SIG-M5 treated with dmso at 0.1 percent for 504 hours (cell line): ENCODE data around the gene PAPPA2.
A peak's percentile ranks its signal among the peaks of the same experiment; 100 is the strongest.

Experiments used
- DNase-seq: peaks from one replicate; lab custom pipeline; 2025; ENCODE audit not compliant: unreplicated experiment; lab: John Stamatoyannopoulos, UW

Gene PAPPA2

DNA sequence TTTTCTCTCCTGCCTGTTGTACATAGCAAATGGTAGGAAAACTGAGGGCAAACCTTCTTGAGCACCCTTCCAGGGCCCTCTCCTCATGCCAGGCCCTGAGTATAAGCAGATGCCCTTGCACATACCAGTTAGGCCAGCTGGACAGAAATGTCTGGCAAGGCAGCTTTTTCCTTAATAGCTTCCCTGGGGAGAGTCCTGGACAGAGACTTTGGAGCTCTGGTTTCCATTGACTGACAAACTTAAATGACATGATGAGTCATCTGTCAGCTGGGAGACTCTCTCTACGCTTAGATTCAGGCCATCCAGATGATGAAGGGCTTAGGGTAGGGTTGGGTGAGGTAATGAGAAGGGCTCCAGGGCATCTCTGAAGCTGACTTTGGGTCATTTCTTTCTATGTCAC lies 384.1 kb downstream of the PAPPA2 start:
- no peak for DNase-seq

DNA sequence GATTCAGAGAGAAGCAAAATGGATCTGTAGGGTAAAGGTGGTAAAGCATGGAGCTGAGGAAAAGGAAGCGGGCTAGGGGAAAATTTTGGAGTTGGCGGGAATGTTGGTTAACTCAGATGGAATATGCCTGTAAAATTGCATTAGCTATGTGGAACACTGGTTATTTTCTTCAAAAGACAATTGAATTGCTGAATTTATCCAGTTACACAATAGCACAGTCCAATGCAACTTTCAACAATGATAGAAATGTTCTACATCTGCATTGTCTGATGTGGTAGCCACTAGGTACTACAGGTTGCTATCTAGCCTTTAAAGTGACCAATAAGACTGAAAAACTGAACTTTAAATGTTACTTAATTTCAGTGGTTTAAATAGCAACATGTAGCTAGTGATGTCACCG lies 386.3 kb downstream of the PAPPA2 start:
- DNase-seq, result no peak

DNA sequence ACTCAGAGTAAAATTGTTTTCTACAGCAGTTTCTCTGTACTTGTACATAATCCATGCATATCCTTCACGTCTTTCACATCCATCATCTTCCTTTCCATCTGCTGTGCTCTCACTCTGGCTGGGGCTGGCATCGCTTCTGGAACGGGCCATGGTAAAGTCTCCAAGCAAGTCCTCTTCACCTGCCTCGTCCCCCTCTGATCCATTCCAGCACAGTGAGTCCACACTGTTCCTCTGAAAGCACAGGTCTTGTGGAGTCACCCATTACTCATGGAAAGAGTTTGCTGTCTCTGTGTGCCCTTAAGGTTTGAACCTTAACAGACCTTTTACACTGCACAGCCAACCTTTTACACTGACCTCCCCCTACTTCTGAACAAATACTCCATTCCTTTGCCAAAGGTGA lies 387.9 kb downstream of the PAPPA2 start:
- DNase-seq, result no peak

DNA sequence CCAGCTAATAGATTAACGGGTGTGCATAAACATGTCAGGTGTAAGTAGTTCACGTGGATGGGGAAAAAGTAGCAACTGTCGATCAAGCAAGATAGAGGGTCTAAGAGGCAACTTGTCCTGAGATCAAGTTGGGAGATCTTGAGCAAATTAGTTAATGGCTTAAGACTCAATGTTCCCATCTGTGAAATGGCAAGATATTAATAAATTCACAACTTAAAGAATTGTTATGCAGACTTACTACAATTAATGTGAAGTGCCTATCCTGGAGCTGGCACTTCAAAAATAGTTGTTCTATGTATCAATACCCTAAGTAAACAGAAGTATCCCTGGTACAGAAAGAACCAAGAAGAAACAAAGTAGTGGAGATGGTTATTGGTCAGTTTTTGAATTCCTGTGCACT lies 389.1 kb downstream of the PAPPA2 start:
- no peak for DNase-seq

DNA sequence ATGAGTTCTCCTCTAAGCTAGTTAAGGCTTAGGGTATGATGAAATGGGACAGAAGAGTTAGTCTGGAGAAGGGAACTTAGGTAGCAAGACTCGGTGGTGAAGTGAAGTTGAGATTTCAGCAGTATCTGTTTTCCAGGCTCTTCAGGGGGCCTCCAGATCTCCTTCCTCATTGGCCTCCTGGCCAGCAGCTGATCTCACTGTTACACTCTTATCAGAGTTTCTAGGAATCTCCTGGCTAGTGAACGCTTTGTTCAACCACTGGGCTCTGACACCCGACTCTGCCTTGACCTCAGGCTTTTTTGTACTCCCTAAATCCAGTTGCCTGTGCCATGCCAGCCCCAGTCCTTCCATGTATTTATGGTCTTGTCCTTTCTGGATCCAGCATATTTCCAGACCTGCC lies 390.5 kb downstream of the PAPPA2 start:
- no peak for DNase-seq

DNA sequence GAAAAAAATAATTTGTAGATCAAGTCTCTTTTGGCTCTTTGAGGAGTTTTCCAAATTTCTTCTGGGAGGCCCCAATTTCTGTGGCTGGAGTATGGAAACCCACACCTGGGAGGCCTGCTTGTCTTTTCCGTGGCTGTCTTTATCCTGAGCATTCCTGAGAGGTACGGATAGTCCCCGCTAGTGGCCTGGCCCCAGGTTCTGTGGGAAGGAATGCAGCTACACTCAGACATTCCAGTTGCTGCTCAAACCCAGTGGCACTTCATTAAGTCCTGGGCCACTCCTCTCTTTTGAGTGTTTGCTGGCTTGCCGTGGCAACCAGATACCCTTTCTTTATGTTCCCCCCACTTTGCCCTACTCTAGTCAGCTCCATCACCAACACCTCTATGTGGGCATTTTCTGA lies 391.1 kb downstream of the PAPPA2 start:
- DNase-seq, result no peak

DNA sequence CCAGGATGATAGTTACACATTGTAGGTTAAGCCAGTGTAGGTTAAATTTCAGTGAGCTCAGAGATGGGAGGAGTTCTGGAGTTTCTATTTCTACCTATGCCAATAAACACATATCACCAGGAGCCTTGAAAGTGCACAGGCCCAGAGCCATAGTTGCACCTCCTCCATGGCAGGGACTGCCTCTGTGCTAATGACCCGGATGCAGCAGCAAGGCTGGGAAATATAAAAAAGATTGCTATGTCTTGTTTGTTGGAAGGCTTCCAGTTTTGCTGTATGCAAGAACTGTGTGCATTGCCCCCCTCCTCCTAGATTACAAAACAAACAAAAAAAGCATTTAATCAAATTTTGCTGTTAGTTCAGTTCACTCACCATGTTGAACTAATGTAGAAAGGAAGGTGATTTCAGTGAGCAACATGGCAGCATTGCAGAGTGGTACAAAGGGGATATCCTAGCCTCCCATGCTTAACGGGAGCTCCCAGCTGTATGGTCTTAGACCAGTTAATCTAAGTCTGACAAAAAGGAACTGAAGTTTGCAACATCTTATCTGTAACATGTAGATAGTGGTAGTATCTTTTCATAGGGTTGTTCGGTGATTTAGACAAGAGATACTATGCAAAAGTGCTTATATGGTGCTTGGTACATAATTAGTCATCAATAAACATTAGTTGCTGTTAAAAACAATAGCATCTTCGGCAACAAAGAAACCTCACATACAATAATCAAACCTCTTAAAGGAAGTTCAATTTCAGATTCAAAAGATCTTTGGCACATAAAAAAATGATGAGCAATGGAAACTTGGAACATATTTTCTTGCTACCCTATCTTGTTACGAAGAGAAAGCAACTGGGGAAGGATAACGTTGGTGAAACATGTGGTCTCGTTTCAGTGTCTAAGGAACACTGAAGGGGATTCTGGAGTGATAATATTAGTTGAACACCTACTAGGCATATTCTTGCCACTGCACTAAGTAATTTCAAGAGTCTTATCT lies 392.1 kb downstream of the PAPPA2 start:
- no peak for DNase-seq

DNA sequence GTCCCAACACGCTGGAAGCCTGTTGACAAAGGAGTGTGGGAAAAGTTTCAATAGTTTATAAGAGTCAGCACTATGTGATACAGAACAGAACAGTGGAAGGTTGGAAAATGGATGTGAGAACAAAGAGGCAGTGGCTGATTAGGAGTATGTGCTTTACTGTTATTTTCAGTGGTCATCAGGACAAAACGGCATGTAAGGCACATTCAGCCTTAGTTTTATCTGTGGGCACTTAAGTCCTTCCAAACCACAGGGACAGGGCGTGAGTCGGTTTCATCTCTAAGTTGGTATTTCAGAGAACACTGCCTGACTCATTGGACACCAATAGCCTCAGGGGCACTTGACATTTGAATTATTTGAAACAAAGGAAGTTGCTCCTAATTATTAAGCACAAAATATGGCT lies 394.7 kb downstream of the PAPPA2 start:
- no peak for DNase-seq

DNA sequence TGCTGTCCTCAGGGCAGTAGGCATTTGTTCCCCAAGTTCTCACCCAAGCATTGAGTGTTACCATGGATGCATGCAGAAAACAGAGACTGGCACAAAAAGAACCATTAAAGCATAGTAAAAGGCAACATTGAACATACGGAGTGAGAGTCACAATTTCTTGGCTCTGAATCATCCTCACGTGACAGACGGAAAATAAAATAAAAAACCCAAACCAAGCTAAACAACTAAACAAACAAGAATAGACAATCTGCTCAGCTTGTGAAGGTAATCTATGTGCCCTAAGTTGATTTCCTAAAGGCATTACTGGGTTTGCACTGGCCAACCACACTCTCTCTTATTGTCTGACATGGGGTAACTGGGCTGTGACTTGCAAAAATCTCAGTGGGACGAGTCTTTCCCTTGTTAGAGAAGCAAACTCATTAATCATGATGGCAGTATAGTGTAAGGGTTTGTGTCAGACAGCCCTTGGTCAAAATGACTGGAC lies 395.5 kb downstream of the PAPPA2 start:
- no peak for DNase-seq

DNA sequence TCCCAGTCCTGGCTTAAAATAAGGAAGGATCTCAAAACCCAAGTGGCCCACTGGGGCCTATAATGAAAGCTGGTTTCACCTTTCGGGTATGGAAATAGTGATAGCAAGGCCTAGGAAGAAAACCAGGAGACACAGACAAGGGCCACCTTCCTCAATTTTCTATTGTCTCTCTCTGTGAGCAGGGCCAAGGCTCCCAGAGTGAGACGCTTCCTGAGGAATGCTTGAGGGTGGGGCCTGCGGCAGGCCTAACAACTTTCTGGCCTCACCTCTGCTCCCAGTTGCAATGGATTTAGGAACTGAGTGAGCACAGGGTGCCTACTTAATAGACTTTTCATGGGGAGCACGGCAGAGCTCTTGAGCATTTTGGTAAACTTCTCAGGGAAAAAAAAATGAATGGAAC lies 400.6 kb downstream of the PAPPA2 start:
- DNase-seq, result no peak

DNA sequence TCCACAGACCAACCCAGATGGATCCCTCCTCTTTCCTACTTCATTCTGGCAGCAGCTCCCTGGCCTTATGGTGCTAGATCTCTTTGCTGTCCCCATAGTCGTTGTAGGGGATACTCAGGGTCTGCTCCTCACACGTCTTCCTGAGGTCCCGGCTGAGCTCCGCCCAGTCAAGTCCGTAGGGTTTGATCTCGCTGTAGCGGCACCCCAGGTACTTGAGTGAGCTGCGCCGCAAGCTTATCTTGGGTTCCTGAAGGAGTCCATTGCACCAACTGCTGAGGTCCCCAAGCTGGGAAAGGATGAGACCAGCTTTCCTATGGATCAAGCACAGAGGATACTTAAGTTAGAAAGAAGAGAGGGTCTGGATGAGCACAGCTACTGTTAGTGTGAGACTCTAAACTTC lies 401.2 kb downstream of the PAPPA2 start:
- no peak for DNase-seq

DNA sequence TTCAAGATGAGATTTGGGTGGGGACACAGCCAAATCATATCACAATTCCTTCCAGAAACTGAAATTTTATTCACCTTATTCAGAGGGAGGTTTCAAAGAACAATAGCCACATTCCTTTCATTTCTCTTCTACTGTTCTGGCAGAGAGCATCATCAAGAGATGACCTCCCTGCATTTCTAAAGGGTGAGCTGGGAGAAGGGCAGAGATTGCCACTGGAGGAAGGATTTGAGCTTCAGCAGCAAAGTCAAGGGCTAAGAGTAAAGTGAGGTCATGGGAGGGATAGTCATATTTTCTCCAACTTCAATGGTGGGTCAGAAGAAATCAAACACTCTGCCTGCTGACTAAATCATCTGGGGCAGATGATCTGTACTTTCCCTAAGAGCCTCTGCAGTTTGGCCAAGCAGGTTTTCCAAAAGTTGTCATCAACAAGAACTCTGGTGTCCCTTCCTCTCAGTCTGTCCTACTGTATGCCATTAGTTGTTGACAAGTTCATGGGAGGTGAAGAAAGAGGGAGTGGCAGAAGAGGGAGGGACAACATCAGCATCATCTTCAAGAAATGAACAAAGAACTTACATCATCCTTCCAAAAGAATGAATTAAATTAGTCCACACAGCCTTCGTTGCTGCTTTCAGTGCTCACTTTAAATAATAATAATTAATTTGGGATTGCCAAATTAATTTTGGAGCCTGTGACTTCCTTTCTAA lies 403.2 kb downstream of the PAPPA2 start:
- DNase-seq, result no peak

DNA sequence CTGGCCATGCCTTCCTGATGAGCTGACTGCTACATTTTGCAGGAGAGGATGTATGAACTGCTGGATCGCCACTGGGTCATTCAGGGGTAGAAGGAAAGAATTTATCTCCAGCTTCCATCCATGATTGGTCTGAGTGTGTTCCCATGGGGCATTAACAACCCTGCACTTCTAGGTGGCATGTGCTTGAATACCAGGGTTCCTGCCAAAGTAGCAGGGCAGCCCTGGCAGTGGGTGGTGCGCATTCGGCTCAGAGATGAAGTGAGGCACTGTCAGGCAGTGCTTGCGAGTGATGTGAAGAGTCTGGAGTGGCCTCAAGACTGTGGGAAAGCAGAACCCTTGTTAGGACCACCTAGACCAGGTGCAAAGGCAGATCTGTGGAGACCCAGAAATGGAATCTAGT lies 406.6 kb downstream of the PAPPA2 start:
- no peak for DNase-seq

DNA sequence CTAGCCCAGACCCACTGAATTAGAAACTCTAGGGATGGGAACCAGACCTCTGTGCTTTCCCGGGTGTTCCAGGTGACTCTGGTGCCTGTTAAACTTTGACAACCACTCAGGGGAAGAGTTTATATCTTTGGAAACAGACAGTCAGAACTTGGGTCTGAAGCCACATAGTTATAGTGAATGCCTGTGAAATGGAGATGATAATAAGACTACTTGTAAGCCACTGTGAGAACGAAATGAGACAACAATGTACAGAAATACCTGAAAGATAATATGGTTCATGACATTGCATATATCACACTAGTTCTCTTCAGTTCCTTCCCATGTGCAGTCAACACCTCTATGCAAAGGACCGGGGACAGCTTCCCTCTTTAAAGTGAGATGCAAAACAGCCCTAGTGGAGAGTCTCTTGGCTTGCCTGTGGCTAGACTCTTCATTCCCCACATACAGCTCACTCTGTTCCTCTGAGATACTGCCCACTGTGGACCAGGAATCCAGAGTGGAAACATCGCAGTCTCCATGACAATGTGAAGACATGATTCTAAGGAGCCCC lies 414.1 kb downstream of the PAPPA2 start:
- DNase-seq, result no peak

DNA sequence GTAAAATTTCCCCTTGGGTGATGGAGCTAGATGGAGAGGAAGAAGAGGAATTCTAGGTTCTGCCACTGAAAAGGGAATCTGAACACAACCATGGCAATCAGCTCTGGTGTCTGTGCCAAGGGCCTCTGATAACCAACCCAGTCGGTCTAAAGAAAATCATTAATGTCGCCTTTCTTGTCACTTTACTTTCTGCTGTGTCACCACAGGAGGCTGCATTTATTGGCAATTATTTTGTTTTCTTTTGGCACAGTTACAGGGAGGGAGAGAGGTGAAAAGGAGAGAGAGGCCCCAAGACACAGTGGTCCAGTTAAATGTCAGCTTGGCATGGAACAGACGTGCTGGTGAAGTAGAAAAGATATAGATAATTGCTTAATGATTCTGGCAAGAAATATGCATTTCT lies 414.6 kb downstream of the PAPPA2 start:
- DNase-seq, result no peak

DNA sequence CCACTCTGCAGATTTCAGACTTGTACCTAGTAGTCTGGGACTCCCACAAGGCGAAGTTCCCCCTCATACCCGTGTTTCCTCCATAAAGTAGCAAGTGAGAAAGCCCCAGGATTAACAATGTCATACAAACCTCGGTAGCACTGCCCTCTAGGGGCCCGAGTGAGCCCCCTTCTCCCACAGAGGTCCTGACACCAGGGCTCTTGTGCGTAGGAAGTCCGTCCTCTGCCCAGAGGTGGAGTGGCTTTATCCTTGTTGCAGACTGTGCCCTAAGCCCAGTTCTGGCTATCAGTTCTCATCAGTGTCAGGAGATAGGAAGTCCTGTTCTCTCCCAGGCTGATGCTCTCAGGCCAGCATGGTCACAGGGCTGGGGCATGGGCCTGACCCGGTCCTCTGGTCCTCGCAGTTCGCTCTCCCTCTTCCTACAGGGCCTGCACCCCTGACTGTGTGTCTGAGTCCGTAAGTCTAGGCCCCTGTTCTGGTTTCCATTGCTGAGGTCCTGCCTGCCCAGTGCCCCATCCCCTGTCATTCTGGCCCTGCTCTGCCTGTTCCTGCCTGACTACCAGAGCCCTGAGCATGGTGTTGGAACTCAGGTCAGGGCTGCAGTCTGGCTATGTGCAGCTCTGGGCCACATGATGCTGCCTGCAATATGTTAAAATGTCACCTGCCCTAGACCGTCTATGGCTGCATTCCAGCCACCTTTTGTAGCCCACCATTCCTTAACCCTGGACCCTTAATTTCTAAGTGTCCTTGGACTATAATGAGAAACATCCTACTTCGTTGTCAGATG lies 416.0 kb downstream of the PAPPA2 start:
- no peak for DNase-seq

DNA sequence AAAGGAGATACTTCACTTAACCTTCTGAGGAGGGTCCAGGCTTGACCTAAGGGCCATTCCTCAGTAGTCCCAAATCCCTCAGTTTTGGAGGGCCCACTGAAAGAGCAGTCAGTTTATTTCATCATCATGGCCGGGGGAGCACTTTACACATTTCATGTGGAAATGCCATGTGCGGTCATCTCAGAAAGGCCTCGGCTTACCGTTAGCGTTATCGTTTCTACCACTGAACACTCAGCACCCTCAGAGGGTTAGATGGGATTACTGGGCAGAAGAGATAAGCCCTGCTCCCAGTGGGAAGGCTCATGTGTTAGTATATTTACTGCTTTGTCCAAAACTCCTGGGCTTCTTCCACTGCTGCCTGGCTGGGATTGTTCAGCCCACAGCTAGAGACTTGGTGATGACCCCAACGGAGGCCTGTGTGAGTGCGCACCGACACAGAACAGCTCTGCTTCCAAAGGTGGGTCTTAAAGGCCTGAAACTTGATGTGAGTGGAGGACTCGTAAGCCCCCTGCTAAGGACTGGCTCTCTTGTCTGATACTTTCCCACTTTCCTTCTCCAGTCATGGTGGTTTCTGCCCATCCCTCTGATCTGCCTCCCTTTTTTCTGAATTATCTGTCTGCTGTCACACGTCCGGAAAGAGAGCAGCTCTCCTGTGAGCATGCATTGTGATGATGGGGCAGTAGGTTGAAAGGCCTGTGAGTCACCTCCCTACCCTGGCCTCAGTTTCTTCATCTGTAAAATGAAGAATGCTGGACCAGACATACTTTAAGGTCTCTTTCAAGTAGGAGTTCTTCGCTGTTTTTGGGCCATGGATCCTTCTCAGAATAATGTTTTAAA lies 417.0 kb downstream of the PAPPA2 start:
- DNase-seq, result no peak

DNA sequence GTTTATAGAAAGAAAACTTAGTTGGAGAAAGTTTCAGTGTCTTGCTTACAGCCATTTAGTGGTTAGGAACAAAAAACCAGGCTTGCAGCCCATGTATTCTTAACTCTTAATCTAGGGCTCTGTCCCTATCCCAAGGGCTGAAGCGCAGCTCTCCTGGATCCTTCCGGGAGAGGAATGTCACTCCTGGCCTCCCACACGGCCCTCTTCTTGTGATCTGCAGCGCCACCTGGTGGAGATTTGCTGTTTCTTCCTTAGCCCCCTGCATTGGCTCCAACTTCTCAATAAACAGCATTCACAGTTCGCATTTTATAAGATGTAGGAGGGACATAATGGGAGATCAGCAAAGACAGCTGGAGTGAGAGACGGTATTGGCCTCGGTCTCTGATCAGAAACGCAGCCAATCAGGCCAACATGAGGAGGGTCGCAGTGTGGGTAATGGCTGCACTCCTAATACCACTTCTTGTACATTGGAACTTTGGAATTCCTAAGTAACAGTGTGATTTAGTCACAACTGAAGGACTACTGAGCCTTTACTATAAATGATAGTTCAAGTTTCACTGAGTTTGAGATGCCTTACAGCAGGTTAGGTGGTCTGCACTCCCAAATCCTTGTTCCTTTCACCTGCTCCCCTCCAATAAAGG lies 418.1 kb downstream of the PAPPA2 start:
- DNase-seq, result peak; percentile 44

DNA sequence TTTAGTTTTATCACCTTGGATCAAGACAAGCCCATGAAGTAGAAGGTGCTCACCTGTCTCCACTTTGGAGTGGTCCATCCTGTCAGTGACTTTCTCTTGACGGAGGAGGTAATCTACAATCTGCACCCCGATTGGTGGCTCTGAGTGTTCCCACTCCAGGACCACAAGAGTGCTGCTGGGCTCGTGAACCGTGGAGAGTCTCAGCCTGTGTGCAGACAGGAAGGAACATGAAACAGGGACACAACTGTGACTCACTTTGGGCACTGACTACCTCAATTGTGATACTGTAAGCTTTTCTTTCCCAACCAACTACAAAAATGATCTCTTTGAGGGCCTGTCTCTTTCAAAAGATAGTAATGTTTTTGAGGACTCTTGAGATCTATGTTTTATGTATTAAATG lies 421.3 kb downstream of the PAPPA2 start:
- no peak for DNase-seq

DNA sequence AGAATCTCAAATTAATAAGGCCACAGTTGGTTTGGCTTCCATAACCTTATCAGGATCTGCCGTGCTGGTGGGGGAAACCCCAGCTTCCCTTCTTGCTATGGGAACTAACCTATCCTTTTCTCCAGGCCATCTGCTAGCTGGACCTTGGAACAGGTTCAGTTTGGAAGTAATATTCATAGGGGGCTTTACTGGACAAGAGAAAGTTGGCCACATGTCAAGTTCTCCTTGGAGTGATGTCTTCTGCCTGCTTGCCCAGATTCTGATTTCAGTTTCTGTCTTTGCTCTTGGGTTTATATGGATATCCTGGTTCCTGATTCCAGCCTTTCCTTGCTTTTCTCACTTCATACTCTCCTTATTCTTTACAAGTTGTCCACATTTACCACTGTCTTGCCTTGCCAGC lies 421.9 kb downstream of the PAPPA2 start:
- DNase-seq, result no peak
